K562 (cell line): Measurements from ENCODE around the gene PTPRM.

Source experiments
- MTA2 ChIP-seq: fragments of 450-650 bp; IDR thresholded peaks from 2 replicates; pipeline ENCODE4 v1.6.1; 2016; ENCODE audit warnings: low read depth
- PKNOX1 ChIP-seq: fragments of 450-650 bp; IDR thresholded peaks from 2 replicates; pipeline ENCODE4 v1.6.1; 2016
- TF ChIP-seq, protein P1 (sequence below): fragments of 250-450 bp; sonication (Bioruptor Pico); IDR thresholded peaks from 2 replicates; pipeline ENCODE4 v1.8.0; 2021; ENCODE audit warnings: moderate library complexity, mild to moderate bottlenecking, inconsistent platforms

DNA sequence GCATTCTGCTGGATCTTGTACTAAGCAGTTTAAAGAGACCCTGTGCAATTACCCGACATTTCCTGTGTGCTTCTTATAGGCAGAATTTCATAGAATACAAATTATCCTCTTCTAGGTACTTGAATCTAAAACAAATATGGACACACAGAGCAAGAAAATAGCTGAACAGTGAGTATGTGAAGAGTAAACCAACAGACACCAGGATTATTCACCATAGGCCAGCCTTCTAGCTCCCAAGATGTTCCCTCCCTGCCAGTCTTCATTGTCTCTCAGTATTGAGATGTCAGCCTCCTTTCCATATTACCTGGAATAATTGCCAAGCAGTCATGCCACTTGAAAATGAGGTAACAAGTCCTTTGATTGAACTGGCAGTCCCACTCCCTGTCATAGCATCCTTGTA is 187.1 kb downstream of the PTPRM start:
- TF ChIP-seq MTA2 = no peak
- TF ChIP-seq PKNOX1 = no peak
- TF ChIP-seq, protein P1, sequence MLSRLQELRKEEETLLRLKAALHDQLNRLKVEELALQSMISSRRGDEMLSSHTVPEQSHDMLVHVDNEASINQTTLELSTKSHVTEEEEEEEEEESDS = no peak
